ENCODE results near the gene RAG2.

DNA sequence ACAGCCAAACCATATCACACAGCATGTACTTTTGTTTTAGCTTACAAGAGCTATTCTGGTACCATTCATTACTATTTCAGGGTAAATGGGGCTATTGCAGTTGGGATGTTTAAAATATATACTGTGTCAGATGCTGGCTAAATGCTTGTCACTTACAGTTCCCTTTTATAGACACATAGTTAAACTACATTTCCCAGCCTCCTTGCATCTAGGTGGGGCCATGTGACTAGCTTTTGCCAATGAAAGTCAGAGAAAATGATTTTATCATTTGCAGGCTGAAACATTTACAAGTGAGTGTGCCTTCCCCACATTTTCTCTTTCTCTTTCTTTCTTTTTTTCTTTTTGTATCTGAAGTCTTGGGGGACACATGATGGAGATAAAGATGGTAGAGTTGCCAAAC is 11.5 kb downstream of the RAG2 start:
- TF ChIP-seq, protein P1, sequence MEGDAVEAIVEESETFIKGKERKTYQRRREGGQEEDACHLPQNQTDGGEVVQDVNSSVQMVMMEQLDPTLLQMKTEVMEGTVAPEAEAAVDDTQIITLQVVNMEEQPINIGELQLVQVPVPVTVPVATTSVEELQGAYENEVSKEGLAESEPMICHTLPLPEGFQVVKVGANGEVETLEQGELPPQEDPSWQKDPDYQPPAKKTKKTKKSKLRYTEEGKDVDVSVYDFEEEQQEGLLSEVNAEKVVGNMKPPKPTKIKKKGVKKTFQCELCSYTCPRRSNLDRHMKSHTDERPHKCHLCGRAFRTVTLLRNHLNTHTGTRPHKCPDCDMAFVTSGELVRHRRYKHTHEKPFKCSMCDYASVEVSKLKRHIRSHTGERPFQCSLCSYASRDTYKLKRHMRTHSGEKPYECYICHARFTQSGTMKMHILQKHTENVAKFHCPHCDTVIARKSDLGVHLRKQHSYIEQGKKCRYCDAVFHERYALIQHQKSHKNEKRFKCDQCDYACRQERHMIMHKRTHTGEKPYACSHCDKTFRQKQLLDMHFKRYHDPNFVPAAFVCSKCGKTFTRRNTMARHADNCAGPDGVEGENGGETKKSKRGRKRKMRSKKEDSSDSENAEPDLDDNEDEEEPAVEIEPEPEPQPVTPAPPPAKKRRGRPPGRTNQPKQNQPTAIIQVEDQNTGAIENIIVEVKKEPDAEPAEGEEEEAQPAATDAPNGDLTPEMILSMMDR (IDR thresholded peaks at IDR 0.05; ENCODE audit: extremely low read depth in 1 of 2, insufficient read depth in 1 of 2, low read depth in 1 of 2, low read length in 2 of 2) = no peak
- no peak for TF ChIP-seq EZH2 (IDR thresholded peaks at IDR 0.05; ENCODE audit: borderline replicate concordance, low read depth, low read length, severe bottlenecking)
- TF ChIP-seq, protein P2, sequence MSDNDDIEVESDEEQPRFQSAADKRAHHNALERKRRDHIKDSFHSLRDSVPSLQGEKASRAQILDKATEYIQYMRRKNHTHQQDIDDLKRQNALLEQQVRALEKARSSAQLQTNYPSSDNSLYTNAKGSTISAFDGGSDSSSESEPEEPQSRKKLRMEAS (IDR thresholded peaks at IDR 0.05; ENCODE audit: insufficient read depth, insufficient read length) = no peak

Data from endothelial cell of umbilical vein (primary cell).